HUES48 (cell line): ENCODE data around the gene PAEP.

Source experiments
- H3K27ac ChIP-seq: one replicate; pipeline ENCODE4 v1.7.0; 2013; ENCODE audit warnings: low read depth, low read length, inconsistent platforms
- H3K27me3 ChIP-seq: 2 replicates; pipeline ENCODE4 v1.6.1; 2013; ENCODE audit warnings: mild to moderate bottlenecking, low read length; ENCODE audit not compliant: control insufficient read depth, insufficient read depth
- H3K36me3 ChIP-seq: 2 replicates; pipeline ENCODE4 v1.6.1; 2013; ENCODE audit warnings: low read length; ENCODE audit not compliant: control insufficient read depth, insufficient read depth
- H3K4me1 ChIP-seq: 2 replicates; pipeline ENCODE4 v1.6.1; 2013; ENCODE audit warnings: mild to moderate bottlenecking, low read length; ENCODE audit not compliant: control insufficient read depth, insufficient read depth
- H3K4me3 ChIP-seq: 2 replicates; pipeline ENCODE4 v1.5.1; 2013; ENCODE audit warnings: mild to moderate bottlenecking, low read depth, low read length
- H3K9ac ChIP-seq: 2 replicates; pipeline ENCODE4 v1.6.1; 2013; ENCODE audit warnings: mild to moderate bottlenecking, low read depth, low read length, moderate library complexity
- H3K9me3 ChIP-seq: 2 replicates; pipeline ENCODE4 v1.6.1; 2013; ENCODE audit warnings: low read length; ENCODE audit not compliant: control insufficient read depth, insufficient read depth

Gene PAEP

GRCh38 chr9:135605238-135605781, 43.8 kb downstream of the PAEP start:
- Histone ChIP-seq H3K4me1 (no peaks in the 10 kb centered on the region), H3K9ac (no peak overlapping the region), H3K4me3 (no peak overlapping the region), H3K27ac (no peak overlapping the region), H3K36me3 (no peaks in the 10 kb centered on the region), H3K27me3 (no peaks in the 10 kb centered on the region), H3K9me3 (no peaks in the 10 kb centered on the region; the same call in 1 of the 2 replicates)

DNA sequence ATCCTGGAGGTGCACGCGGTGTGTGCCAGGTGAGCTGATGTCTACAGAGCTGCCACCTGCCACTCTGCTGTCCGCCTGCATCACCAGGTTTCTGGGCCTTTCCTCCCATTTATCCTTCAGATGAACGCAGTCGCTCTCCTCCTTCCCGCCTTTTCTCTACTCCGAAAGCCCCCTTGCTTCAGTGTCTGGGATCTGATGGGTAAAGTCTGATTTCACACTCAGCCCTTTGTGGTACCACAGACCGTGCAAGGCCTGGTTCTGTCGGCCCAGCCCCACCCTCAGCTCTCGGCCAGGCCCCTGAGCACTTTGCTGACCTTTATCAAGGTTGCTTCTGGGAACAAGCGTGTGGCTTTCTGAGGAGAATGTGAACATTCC, 45.3 kb downstream of the PAEP start:
- Histone ChIP-seq H3K27ac (no peak overlapping the region), H3K9ac (no peak overlapping the region), H3K9me3 (peaks cover 5% of the 10 kb centered on the region), H3K36me3 (no peaks in the 10 kb centered on the region), H3K4me3 (no peak overlapping the region), H3K27me3 (no peaks in the 10 kb centered on the region), H3K4me1 (no peaks in the 10 kb centered on the region)

DNA sequence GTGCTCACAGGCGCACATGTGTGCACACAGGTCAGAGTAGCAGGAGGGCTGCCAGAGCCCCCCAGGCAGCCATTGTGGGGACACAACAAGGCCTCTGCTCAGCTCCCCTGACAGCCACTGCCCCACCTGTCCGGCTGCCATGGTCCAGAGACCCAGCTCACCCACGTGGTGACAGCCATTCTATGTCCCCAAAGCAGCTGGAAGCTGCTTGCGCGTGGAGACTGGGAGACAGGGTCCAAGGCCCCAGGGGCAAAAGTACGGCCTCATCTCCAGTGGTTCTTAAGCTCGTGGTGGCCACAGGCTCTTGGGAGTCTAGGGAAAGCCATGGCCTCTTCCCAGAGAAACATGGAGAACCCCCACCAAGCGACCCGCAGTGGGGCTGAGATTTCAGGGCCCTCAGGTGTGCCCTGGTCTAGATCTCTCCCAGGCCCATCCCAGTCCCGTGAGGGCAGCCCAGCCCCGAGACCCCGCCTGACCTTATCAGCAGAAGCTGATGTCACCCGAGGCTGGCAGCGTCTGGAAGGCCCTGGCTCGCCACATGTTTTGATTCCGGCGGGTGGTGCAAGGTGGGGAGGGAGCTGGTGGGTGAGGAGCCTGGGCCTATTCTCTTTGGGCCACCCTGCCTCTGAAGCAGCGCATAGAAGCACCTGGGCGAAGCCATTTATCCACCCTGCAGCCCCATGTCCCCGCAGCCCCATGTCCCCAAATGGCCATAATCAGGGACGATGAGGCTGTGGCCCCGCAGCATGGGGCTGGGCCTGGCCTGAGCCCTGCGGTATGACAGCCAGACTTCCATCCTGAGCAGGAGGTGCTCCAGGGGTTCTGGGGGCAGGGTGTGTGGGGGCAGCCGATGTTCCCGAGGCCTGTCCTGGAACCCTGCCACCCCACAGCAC, 46.1 kb downstream of the PAEP start:
- H3K4me3 ChIP-seq: no peak overlapping the region
- no peaks in the 10 kb centered on the region for H3K36me3 ChIP-seq
- no peak overlapping the region for H3K9ac ChIP-seq
- no peak overlapping the region for H3K27ac ChIP-seq
- H3K9me3 ChIP-seq: peaks cover 5% of the 10 kb centered on the region
- H3K4me1 ChIP-seq: no peaks in the 10 kb centered on the region
- no peaks in the 10 kb centered on the region for H3K27me3 ChIP-seq

DNA sequence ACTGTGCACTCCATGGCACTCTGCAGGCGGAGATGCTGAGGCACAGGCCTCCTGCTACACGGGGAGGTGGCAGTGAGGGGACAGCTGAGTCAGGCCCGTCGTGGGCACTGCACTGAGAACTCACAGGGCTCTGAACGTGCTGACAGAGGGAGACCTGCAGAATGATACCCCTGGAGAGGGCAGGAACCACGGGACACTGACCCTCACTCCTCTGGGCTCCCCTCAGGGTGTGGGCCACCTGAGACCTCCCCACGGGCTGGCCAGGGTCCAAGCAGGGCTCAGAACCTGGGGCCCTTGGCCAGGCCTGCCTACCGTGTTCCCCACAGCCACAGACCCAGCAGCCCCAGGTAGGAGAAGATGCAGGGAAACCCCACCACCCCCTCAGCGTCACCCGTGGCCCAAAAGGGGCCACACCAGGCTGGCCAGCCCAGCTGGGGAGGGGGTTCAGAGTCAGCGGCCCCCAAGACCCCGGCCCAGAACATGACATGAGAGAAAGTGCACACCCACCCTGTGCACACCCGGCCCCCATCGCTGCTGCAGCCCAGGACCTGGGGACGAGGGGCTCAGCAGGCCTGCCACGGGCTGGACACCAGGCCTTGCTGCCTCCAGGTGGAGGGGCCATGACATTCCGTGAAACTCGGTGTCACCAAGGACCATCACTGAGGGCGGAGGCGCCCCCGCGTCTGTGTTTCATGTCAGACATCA, 46.9 kb downstream of the PAEP start:
- H3K27me3 ChIP-seq: no peaks in the 10 kb centered on the region
- H3K4me1 ChIP-seq: no peaks in the 10 kb centered on the region
- no peak overlapping the region for H3K9ac ChIP-seq
- no peaks in the 10 kb centered on the region for H3K36me3 ChIP-seq
- H3K4me3 ChIP-seq: no peak overlapping the region
- H3K27ac ChIP-seq: no peak overlapping the region
- peaks cover 5% of the 10 kb centered on the region for H3K9me3 ChIP-seq

DNA sequence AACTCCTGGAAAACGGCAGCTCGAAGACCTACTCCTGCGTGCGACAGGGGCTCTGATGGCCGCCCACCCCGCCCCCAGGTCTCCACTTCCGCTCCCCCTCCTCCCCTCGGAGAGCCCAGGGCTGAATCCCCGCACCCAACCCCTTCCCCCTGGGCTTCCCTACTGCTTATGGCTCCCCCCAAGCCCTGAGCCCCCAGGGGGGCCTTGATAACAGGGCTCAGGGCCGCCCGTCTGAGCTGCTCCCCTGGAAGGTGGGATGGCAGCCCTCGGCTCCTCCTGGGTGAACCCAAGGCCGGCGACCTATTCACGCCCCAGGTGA, 47.4 kb downstream of the PAEP start:
- Histone ChIP-seq H3K4me3 (no peak overlapping the region), H3K27ac (no peak overlapping the region), H3K4me1 (no peaks in the 10 kb centered on the region), H3K27me3 (no peaks in the 10 kb centered on the region), H3K9ac (no peak overlapping the region), H3K36me3 (no peaks in the 10 kb centered on the region), H3K9me3 (peaks cover 5% of the 10 kb centered on the region)

- no peak overlapping the region for H3K4me3 ChIP-seq
- H3K9ac ChIP-seq: no peak overlapping the region
- no peaks in the 10 kb centered on the region for H3K36me3 ChIP-seq
- peaks cover 5% of the 10 kb centered on the region for H3K9me3 ChIP-seq
- no peaks in the 10 kb centered on the region for H3K27me3 ChIP-seq
- no peaks in the 10 kb centered on the region for H3K4me1 ChIP-seq
- H3K27ac ChIP-seq: no peak overlapping the region
These were observed 47.9 kb downstream of the PAEP start for GRCh38 chr9:135609366-135609955.

- Histone ChIP-seq H3K9ac (no peak overlapping the region), H3K36me3 (no peaks in the 10 kb centered on the region), H3K4me3 (no peak overlapping the region), H3K4me1 (no peaks in the 10 kb centered on the region), H3K9me3 (peaks cover 5% of the 10 kb centered on the region), H3K27ac (no peak overlapping the region), H3K27me3 (no peaks in the 10 kb centered on the region)
These were observed 49.0 kb downstream of the PAEP start for GRCh38 chr9:135610290-135611141.

DNA sequence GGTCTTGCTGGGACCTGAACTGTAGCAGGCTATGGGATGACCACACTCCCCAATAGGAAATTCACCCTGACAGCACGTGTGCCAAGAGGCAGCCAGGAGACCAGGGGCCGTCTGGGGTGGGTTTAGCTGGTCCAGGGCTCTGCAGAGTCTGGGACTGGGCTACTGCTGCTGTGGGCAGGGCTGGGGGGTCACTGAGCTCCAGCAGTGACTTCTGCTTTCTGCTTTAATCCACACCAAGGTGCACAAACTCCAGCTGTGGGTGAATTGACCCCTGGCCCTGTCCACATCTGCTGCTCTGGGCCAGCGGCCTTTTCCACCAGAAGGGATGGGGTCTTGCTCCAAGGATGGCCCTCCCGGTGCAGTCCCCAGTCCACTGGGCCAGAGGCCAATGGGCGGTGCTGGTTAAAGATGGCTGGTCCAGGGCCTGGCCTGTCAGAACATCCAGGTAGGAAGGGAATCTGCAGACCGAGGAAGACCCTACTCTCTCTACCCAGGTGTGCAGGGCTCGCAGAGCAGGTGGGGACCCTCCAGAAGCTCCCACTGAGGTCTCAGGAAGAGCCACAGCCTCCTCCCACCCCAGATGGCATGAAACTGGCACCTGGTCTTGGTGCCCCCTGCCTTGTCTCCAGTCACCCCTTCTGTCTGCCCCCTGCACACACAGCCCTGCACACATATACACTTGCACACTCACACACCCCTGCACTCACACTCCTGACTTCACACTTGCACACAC, 49.8 kb downstream of the PAEP start:
- no peaks in the 10 kb centered on the region for H3K27me3 ChIP-seq
- no peak overlapping the region for H3K27ac ChIP-seq
- no peaks in the 10 kb centered on the region for H3K36me3 ChIP-seq
- H3K4me3 ChIP-seq: no peak overlapping the region
- H3K9ac ChIP-seq: no peak overlapping the region
- no peaks in the 10 kb centered on the region for H3K4me1 ChIP-seq
- H3K9me3 ChIP-seq: peaks cover 5% of the 10 kb centered on the region

DNA sequence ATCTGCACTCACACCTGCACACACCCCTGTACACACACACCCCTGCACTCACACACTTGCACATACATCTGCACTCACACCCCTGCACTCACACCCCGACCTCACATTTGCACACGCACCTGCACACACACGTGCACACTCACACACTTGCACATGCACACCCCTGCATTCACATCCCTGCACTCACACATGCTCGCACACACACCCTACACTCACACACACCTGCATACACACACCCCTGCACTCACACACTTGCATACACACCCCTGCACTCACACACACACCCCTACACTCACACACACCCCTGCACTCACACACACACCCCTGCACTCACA, 50.3 kb downstream of the PAEP start:
- Histone ChIP-seq H3K9ac (no peak overlapping the region), H3K27me3 (no peaks in the 10 kb centered on the region), H3K9me3 (peaks cover 5% of the 10 kb centered on the region), H3K4me1 (no peaks in the 10 kb centered on the region), H3K27ac (no peak overlapping the region), H3K36me3 (no peaks in the 10 kb centered on the region), H3K4me3 (no peak overlapping the region)

DNA sequence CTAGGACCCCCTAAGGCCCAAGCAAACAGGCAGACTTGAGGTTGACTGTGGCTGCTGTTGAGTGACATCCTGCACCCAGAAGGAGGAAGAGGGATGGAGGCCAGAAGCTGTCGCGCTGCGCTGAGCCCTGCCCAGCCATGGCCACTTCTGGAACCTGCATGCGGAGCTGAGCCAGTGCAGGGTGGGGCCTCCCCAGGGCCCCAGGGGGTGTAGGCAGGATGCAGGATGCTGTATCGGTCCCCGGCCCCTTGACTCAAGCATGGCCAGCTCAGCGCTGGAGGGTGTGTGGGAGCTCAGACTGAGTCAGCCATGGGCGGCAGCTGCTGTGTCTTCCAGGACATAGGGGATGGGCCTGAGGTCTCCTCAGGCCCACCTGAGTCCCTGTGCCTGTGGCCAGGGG, 50.9 kb downstream of the PAEP start:
- no peaks in the 10 kb centered on the region for H3K36me3 ChIP-seq
- H3K9me3 ChIP-seq: peaks cover 5% of the 10 kb centered on the region
- no peaks in the 10 kb centered on the region for H3K27me3 ChIP-seq
- no peaks in the 10 kb centered on the region for H3K4me1 ChIP-seq
- H3K9ac ChIP-seq: no peak overlapping the region
- no peak overlapping the region for H3K4me3 ChIP-seq
- no peak overlapping the region for H3K27ac ChIP-seq
